Liver (tissue), 3 donors: Measurements from ENCODE around the gene AMBRA1.

ENCODE experiments used
- CTCF ChIP-seq: fragments of 150-350 bp; IDR thresholded peaks from 2 replicates; pipeline ENCODE4 v1.5.1; 2017; ENCODE audit warnings: improper control_type of control experiment, low read depth, low read length; ENCODE audit not compliant: missing input control
- EGR1 ChIP-seq, 2 donors: IDR thresholded peaks; 2 replicates each; pipeline ENCODE4 v1.6.1; 2016 to 2018; ENCODE audit warnings: antibody characterized with exemption in 2 of 2, low read depth in 2 of 2
- FOXA1 ChIP-seq: IDR thresholded peaks from 2 replicates; pipeline ENCODE4 v1.6.1; 2016; ENCODE audit warnings: antibody characterized with exemption
- GABPA ChIP-seq, 2 donors: IDR thresholded peaks in 1 of 2; conservative IDR thresholded peaks in 1 of 2; 2 replicates each; pipeline ENCODE4 v1.6.1; 2016; ENCODE audit warnings: antibody characterized with exemption in 2 of 2, mild to moderate bottlenecking in 1 of 2, moderate library complexity in 1 of 2
- JUND ChIP-seq, 2 donors: IDR thresholded peaks; 2 replicates each; pipeline ENCODE4 v1.6.1; 2016; ENCODE audit warnings: antibody characterized with exemption in 2 of 2
- MAX ChIP-seq: IDR thresholded peaks from 2 replicates; pipeline ENCODE4 v1.6.1; 2016; ENCODE audit warnings: antibody characterized with exemption
- NR2F2 ChIP-seq: IDR thresholded peaks from 2 replicates; pipeline ENCODE4 v1.6.1; 2016; ENCODE audit warnings: antibody characterized with exemption
- RAD21 ChIP-seq, 2 donors: IDR thresholded peaks; 2 replicates each; pipeline ENCODE4 v1.6.1; 2016; ENCODE audit warnings: antibody characterized with exemption in 2 of 2, mild to moderate bottlenecking in 2 of 2
- REST ChIP-seq: IDR thresholded peaks from 2 replicates; pipeline ENCODE4 v1.6.1; 2016; ENCODE audit warnings: antibody characterized with exemption, mild to moderate bottlenecking
- SP1 ChIP-seq: IDR thresholded peaks from 2 replicates; pipeline ENCODE4 v1.6.1; 2018; ENCODE audit warnings: antibody characterized with exemption, mild to moderate bottlenecking
- TAF1 ChIP-seq: conservative IDR thresholded peaks from 2 replicates; pipeline ENCODE4 v1.6.1; 2016; ENCODE audit warnings: antibody characterized with exemption, mild to moderate bottlenecking
- YY1 ChIP-seq: IDR thresholded peaks from 2 replicates; pipeline ENCODE4 v1.6.1; 2016; ENCODE audit warnings: antibody characterized with exemption, mild to moderate bottlenecking
- TF ChIP-seq, protein P1 (sequence below): IDR thresholded peaks from 2 replicates; pipeline ENCODE4 v1.6.1; 2016; ENCODE audit warnings: antibody characterized with exemption
- TF ChIP-seq, protein P2 (sequence below): IDR thresholded peaks from 2 replicates; pipeline ENCODE4 v1.6.1; 2016; ENCODE audit warnings: antibody characterized with exemption
- donor health status: healthy.
- donor health status: healthy.

GRCh38 chr11:46452918-46453517 is 140.8 kb downstream of the AMBRA1 start:
- no peak for TF ChIP-seq CTCF
- no peak for TF ChIP-seq TAF1
- no peak for TF ChIP-seq MAX
- TF ChIP-seq, protein P1, sequence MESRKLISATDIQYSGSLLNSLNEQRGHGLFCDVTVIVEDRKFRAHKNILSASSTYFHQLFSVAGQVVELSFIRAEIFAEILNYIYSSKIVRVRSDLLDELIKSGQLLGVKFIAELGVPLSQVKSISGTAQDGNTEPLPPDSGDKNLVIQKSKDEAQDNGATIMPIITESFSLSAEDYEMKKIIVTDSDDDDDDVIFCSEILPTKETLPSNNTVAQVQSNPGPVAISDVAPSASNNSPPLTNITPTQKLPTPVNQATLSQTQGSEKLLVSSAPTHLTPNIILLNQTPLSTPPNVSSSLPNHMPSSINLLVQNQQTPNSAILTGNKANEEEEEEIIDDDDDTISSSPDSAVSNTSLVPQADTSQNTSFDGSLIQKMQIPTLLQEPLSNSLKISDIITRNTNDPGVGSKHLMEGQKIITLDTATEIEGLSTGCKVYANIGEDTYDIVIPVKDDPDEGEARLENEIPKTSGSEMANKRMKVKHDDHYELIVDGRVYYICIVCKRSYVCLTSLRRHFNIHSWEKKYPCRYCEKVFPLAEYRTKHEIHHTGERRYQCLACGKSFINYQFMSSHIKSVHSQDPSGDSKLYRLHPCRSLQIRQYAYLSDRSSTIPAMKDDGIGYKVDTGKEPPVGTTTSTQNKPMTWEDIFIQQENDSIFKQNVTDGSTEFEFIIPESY: no peak
- TF ChIP-seq REST: no peak
- TF ChIP-seq GABPA (IDR thresholded peaks at IDR 0.05 in 1 of 2, conservative IDR thresholded peaks at IDR 0.05 in 1 of 2): no peak
- no peak for TF ChIP-seq YY1
- no peak for TF ChIP-seq RAD21 (IDR thresholded peaks at IDR 0.05)
- TF ChIP-seq JUND (IDR thresholded peaks at IDR 0.05): no peak
- TF ChIP-seq, protein P2, sequence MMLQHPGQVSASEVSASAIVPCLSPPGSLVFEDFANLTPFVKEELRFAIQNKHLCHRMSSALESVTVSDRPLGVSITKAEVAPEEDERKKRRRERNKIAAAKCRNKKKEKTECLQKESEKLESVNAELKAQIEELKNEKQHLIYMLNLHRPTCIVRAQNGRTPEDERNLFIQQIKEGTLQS: no peak
- no peak for TF ChIP-seq SP1
- no peak for TF ChIP-seq FOXA1
- no peak for TF ChIP-seq NR2F2
- TF ChIP-seq EGR1 (IDR thresholded peaks at IDR 0.05; ENCODE audit: low read depth in 2 of 2): no peak
